NK-92 (cell line): ENCODE measurements around the gene FGD6.
"Not testable (repeated sequence)": the region's sequence is repeated elsewhere in the genome, so short reads cannot be mapped to it uniquely, and the experiment has no call there.

Experiments used
- DNase-seq: peaks from one replicate; lab custom pipeline; 2025; ENCODE audit not compliant: unreplicated experiment; lab: John Stamatoyannopoulos, UW

Gene FGD6

GRCh38 chr12:95205685-95206084, 11.6 kb downstream of the FGD6 start:
- DNase-seq, result no peak

GRCh38 chr12:95205016-95205624, 12.1 kb downstream of the FGD6 start:
- DNase-seq, result no peak

- DNase-seq, result no peak
These were observed 13.0 kb downstream of the FGD6 start for GRCh38 chr12:95204141-95204866.

GRCh38 chr12:95203487-95204030, 13.7 kb downstream of the FGD6 start:
- no peak for DNase-seq

- no peak for DNase-seq
These were observed 14.4 kb downstream of the FGD6 start for GRCh38 chr12:95202691-95203486.

- DNase-seq, result no peak
These were observed 16.1 kb downstream of the FGD6 start for GRCh38 chr12:95201056-95201670.

GRCh38 chr12:95200128-95200894, 17.0 kb downstream of the FGD6 start:
- DNase-seq, result no peak

GRCh38 chr12:95198914-95199313, 18.4 kb downstream of the FGD6 start:
- DNase-seq, result no peak

- no peak for DNase-seq
These were observed 19.6 kb downstream of the FGD6 start for GRCh38 chr12:95197636-95198035.

GRCh38 chr12:95196875-95197569, 20.2 kb downstream of the FGD6 start:
- DNase-seq, result not testable (repeated sequence)

- no peak for DNase-seq
These were observed 22.1 kb downstream of the FGD6 start for GRCh38 chr12:95195122-95195521.

- no peak for DNase-seq
These were observed 24.1 kb downstream of the FGD6 start for GRCh38 chr12:95193139-95193538.

GRCh38 chr12:95192271-95192670, 25.0 kb downstream of the FGD6 start:
- no peak for DNase-seq

GRCh38 chr12:95191060-95191696, 26.1 kb downstream of the FGD6 start:
- no peak for DNase-seq

- no peak for DNase-seq
These were observed 29.3 kb downstream of the FGD6 start for GRCh38 chr12:95187865-95188415.

- DNase-seq, result no peak
These were observed 31.4 kb downstream of the FGD6 start for GRCh38 chr12:95185854-95186253.

GRCh38 chr12:95185072-95185471, 32.2 kb downstream of the FGD6 start:
- no peak for DNase-seq

- no peak for DNase-seq
These were observed 33.1 kb downstream of the FGD6 start for GRCh38 chr12:95184121-95184520.

GRCh38 chr12:95182868-95183415, 34.3 kb downstream of the FGD6 start:
- DNase-seq, result no peak
